ENCODE measurements around the gene DCN.

DCN gene

GRCh38 chr12:91098941-91099340 is 83.7 kb downstream of the DCN start:
- DNase-seq, result no peak

GRCh38 chr12:91098461-91098860 is 84.2 kb downstream of the DCN start:
- no peak for DNase-seq

GRCh38 chr12:91094957-91095356 is 87.7 kb downstream of the DCN start:
- DNase-seq, result no peak

GRCh38 chr12:91094032-91094662 is 88.5 kb downstream of the DCN start:
- DNase-seq, result no peak

DNA sequence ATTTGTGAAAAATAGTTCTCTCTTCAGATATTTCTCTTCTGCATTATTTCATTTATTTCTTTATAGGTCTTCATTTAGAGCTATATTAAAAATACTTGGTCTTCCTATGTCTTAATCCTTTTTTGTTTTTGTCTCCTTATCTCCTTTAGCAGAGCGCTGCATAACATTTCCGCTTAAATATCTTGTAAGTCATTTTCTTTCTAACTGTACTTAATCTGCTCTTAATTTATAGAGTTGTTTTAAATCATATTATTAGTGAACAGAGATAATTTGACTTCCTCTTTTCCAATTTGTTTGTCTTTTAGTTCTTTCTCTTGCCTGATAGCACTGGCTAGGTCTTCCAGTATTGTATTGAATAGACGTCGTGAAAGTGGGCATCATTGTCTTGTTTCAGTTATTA is 89.3 kb downstream of the DCN start:
- no peak for DNase-seq

- DNase-seq, result no peak
These were observed 90.5 kb downstream of the DCN start for GRCh38 chr12:91091916-91092715.
